Measurements from ENCODE around the gene DENND1A. TPM values are rescaled to one million over a fixed set of nuclear protein-coding genes. Genes with fewer than 3 reads are reported as not detected.

Gene DENND1A
- total and polyA plus RNA-seq, 2 experiments from 2014 or later = 13.1 to 28.7 TPM

DNA sequence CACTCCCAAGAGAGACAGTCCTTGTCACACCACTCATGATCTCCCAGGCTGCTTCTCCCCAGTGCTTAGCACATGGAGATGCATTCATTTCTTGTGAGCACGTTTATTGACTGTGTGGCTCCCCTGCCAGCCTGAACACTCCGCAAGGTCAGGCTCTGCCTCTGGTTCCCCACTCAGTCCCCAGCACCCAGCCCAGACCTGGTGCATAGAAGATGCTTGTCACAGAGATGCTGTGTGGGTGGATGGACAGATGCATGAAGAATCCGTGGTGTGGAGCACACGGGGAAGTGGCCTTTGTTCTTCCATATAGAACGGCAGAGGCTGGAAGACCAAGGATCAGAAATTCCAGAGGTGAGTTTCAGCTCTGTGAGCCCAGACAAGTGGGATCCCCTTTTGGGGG is 587.7 kb downstream of the DENND1A start (continued):
- TF ChIP-seq NANOG (IDR thresholded peaks at IDR 0.05; ENCODE audit: borderline replicate concordance) = no peak
- TF ChIP-seq EZH2 (IDR thresholded peaks at IDR 0.05; ENCODE audit: low read depth, unreplicated experiment) = no peak
- no peak for TF ChIP-seq ZNF114 (CRISPR knock-in tag; IDR thresholded peaks at IDR 0.05)
- TF ChIP-seq POLR2AphosphoS5 (IDR thresholded peaks at IDR 0.05; ENCODE audit: low read depth) = no peak

DNA sequence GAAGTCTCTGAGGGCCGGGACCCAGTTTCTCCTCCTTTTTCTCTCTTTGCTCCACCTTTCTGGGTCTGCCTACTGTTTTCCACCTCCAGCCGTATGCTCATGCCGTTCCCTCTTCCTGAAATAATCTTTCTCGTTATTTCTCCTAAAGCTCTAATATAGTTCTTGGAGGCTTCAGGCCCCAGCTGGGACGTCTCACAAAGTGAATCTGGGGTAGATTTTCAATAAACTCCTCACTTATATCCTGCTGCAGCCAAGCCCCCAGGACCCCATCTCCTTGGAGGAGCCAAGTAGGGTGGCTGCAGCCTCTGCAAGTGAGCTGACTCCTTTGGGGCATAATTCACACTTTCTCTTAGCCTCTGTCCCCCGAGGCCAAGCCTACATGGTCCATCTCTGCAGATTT is 588.1 kb downstream of the DENND1A start:
- no peaks in the 10 kb centered on the region for H3K36me3 ChIP-seq (ENCODE audit: insufficient read depth)
- Mint-ChIP-seq H3K9me3 (no peaks in the 10 kb centered on the region), H3K36me3 (ENCODE audit: low read depth) (no peaks in the 10 kb centered on the region), H3K27me3 (ENCODE audit: insufficient read depth, low read depth, poor library complexity) (peaks cover 4% of the 10 kb centered on the region), H3K27ac (no peak overlapping the region), H3K4me3 (no peak overlapping the region), H3K4me1 (peaks cover 19% of the 10 kb centered on the region)
- H4K20me1 ChIP-seq (replicated peaks; ENCODE audit: insufficient read depth) = no peaks in the 10 kb centered on the region
- H3K4me2 ChIP-seq = no peak overlapping the region
- no peaks in the 10 kb centered on the region for H3K27me3 ChIP-seq (ENCODE audit: insufficient read depth)
- DNase-seq (ENCODE audit: low spot score) = no peak
- no peak for ATAC-seq
- H2AFZ ChIP-seq = peak overlapping the region; percentile 66; the same call in 1 of the 2 replicates
- no peak overlapping the region for H3K27ac ChIP-seq (ENCODE audit: low read depth)
- no peaks in the 10 kb centered on the region for H3K9me2 ChIP-seq (ENCODE audit: insufficient read depth)
- H3K4me3 ChIP-seq = no peak overlapping the region
- 0 out of 2 replicates have a peak, but pooled peaks cover 3% of the 10 kb centered on the region for H3K4me1 ChIP-seq (ENCODE audit: insufficient read depth)
- H3F3A ChIP-seq (replicated peaks; ENCODE audit: low read depth) = no peaks in the 10 kb centered on the region
- TF ChIP-seq ZNF114 (CRISPR knock-in tag; IDR thresholded peaks at IDR 0.05) = no peak
- TF ChIP-seq, protein P1, sequence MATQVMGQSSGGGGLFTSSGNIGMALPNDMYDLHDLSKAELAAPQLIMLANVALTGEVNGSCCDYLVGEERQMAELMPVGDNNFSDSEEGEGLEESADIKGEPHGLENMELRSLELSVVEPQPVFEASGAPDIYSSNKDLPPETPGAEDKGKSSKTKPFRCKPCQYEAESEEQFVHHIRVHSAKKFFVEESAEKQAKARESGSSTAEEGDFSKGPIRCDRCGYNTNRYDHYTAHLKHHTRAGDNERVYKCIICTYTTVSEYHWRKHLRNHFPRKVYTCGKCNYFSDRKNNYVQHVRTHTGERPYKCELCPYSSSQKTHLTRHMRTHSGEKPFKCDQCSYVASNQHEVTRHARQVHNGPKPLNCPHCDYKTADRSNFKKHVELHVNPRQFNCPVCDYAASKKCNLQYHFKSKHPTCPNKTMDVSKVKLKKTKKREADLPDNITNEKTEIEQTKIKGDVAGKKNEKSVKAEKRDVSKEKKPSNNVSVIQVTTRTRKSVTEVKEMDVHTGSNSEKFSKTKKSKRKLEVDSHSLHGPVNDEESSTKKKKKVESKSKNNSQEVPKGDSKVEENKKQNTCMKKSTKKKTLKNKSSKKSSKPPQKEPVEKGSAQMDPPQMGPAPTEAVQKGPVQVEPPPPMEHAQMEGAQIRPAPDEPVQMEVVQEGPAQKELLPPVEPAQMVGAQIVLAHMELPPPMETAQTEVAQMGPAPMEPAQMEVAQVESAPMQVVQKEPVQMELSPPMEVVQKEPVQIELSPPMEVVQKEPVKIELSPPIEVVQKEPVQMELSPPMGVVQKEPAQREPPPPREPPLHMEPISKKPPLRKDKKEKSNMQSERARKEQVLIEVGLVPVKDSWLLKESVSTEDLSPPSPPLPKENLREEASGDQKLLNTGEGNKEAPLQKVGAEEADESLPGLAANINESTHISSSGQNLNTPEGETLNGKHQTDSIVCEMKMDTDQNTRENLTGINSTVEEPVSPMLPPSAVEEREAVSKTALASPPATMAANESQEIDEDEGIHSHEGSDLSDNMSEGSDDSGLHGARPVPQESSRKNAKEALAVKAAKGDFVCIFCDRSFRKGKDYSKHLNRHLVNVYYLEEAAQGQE (IDR thresholded peaks at IDR 0.05; ENCODE audit: unreplicated experiment) = no peak
- TF ChIP-seq, protein P2, sequence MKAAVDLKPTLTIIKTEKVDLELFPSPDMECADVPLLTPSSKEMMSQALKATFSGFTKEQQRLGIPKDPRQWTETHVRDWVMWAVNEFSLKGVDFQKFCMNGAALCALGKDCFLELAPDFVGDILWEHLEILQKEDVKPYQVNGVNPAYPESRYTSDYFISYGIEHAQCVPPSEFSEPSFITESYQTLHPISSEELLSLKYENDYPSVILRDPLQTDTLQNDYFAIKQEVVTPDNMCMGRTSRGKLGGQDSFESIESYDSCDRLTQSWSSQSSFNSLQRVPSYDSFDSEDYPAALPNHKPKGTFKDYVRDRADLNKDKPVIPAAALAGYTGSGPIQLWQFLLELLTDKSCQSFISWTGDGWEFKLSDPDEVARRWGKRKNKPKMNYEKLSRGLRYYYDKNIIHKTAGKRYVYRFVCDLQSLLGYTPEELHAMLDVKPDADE (IDR thresholded peaks at IDR 0.05) = no peak
- TF ChIP-seq CREB1 (CRISPR knock-in tag; IDR thresholded peaks at IDR 0.05; ENCODE audit: low read depth) = no peak
- no peak for TF ChIP-seq JUNB (IDR thresholded peaks at IDR 0.05; ENCODE audit: unreplicated experiment)
- no peak for TF ChIP-seq ZNF331 (CRISPR knock-in tag; IDR thresholded peaks at IDR 0.05; ENCODE audit: low read depth)
- TF ChIP-seq, protein P3, sequence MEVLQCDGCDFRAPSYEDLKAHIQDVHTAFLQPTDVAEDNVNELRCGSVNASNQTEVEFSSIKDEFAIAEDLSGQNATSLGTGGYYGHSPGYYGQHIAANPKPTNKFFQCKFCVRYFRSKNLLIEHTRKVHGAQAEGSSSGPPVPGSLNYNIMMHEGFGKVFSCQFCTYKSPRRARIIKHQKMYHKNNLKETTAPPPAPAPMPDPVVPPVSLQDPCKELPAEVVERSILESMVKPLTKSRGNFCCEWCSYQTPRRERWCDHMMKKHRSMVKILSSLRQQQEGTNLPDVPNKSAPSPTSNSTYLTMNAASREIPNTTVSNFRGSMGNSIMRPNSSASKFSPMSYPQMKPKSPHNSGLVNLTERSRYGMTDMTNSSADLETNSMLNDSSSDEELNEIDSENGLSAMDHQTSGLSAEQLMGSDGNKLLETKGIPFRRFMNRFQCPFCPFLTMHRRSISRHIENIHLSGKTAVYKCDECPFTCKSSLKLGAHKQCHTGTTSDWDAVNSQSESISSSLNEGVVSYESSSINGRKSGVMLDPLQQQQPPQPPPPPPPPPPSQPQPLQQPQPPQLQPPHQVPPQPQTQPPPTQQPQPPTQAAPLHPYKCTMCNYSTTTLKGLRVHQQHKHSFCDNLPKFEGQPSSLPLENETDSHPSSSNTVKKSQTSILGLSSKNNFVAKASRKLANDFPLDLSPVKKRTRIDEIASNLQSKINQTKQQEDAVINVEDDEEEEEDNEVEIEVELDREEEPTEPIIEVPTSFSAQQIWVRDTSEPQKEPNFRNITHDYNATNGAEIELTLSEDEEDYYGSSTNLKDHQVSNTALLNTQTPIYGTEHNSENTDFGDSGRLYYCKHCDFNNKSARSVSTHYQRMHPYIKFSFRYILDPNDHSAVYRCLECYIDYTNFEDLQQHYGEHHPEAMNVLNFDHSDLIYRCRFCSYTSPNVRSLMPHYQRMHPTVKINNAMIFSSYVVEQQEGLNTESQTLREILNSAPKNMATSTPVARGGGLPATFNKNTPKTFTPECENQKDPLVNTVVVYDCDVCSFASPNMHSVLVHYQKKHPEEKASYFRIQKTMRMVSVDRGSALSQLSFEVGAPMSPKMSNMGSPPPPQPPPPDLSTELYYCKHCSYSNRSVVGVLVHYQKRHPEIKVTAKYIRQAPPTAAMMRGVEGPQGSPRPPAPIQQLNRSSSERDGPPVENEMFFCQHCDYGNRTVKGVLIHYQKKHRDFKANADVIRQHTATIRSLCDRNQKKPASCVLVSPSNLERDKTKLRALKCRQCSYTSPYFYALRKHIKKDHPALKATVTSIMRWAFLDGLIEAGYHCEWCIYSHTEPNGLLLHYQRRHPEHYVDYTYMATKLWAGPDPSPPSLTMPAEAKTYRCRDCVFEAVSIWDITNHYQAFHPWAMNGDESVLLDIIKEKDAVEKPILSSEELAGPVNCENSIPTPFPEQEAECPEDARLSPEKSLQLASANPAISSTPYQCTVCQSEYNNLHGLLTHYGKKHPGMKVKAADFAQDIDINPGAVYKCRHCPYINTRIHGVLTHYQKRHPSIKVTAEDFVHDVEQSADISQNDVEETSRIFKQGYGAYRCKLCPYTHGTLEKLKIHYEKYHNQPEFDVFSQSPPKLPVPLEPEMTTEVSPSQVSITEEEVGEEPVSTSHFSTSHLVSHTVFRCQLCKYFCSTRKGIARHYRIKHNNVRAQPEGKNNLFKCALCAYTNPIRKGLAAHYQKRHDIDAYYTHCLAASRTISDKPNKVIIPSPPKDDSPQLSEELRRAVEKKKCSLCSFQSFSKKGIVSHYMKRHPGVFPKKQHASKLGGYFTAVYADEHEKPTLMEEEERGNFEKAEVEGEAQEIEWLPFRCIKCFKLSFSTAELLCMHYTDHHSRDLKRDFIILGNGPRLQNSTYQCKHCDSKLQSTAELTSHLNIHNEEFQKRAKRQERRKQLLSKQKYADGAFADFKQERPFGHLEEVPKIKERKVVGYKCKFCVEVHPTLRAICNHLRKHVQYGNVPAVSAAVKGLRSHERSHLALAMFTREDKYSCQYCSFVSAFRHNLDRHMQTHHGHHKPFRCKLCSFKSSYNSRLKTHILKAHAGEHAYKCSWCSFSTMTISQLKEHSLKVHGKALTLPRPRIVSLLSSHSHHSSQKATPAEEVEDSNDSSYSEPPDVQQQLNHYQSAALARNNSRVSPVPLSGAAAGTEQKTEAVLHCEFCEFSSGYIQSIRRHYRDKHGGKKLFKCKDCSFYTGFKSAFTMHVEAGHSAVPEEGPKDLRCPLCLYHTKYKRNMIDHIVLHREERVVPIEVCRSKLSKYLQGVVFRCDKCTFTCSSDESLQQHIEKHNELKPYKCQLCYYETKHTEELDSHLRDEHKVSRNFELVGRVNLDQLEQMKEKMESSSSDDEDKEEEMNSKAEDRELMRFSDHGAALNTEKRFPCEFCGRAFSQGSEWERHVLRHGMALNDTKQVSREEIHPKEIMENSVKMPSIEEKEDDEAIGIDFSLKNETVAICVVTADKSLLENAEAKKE (CRISPR knock-in tag; IDR thresholded peaks at IDR 0.05) = no peak
- no peak for TF ChIP-seq STAT1 (IDR thresholded peaks at IDR 0.05; ENCODE audit: unreplicated experiment)
- TF ChIP-seq POLR2AphosphoS5 (IDR thresholded peaks at IDR 0.05; ENCODE audit: low read depth) = no peak
- no peak for TF ChIP-seq EZH2phosphoT487 (IDR thresholded peaks at IDR 0.05; ENCODE audit: unreplicated experiment)
- no peak for TF ChIP-seq NANOG (IDR thresholded peaks at IDR 0.05; ENCODE audit: borderline replicate concordance)
- H3K79me2 ChIP-seq (replicated peaks; ENCODE audit: insufficient read depth) = no peaks in the 10 kb centered on the region
